Peyer's patch (tissue), 4 donors: ENCODE results near the gene CAPS. TPM values are rescaled to one million over a fixed set of nuclear protein-coding genes. Genes with fewer than 3 reads are reported as not detected.

Source experiments
- DNase-seq, 3 donors: peaks; one replicate each; pipeline ENCODE4 v3.0.0-alpha.2; 2017 to 2019
- H3K27ac ChIP-seq, 4 donors: fragments of 200-600 bp; sonication (generic); one replicate each; pipeline ENCODE4 v1.5.1; 2016 to 2019
- H3K27me3 ChIP-seq, 2 donors: fragments of 200-600 bp; sonication (generic); one replicate each; pipeline ENCODE4 v1.5.1; 2019
- H3K36me3 ChIP-seq, 3 donors: fragments of 200-600 bp; sonication (generic); one replicate each; pipeline ENCODE4 v1.5.1; 2016 to 2019
- H3K4me1 ChIP-seq, 4 donors: fragments of 200-600 bp; sonication (generic); one replicate each; pipeline ENCODE4 v1.5.1; 2016 to 2019
- H3K4me3 ChIP-seq, 4 donors: fragments of 200-600 bp; sonication (generic); 1 replicate in 3 of 4; 2 replicates in 1 of 4; pipeline ENCODE4 v1.5.1; 2016 to 2019; ENCODE audit warnings: mild to moderate bottlenecking in 1 of 4
- H3K9me3 ChIP-seq, 4 donors: fragments of 200-600 bp; sonication (generic); one replicate each; pipeline ENCODE4 v1.5.1; 2016 to 2019; ENCODE audit warnings: mild to moderate bottlenecking in 1 of 4
- POLR2A ChIP-seq, 2 donors: fragments of 450-650 bp; IDR thresholded peaks; one replicate each; pipeline ENCODE4 v1.5.1; 2017; ENCODE audit warnings: antibody characterized with exemption in 2 of 2, mild to moderate bottlenecking in 2 of 2, moderate library complexity in 2 of 2
- total RNA-seq, 4 donors: library from RNA; depleted of rRNA; stranded (reverse); fragments of >200 nt; gene quantifications; one replicate each; pipeline ENCODE4 v1.1.0, GENCODE V29; 2016
- TF ChIP-seq, protein P1 (sequence below), 6 experiments: fragments of 450-650 bp in 4 of 6; fragments of 200-600 bp in 2 of 6; sonication (generic) in 1 of 6; IDR thresholded peaks; one replicate each; pipeline ENCODE4 v1.5.1; 2017 to 2019; ENCODE audit warnings: antibody characterized with exemption in 6 of 6, mild to moderate bottlenecking in 3 of 6, moderate library complexity in 1 of 6

CAPS gene
- total RNA-seq, 4 donors from 2014 or later: 9.5 to 44.6 (median 24.4) TPM

DNA sequence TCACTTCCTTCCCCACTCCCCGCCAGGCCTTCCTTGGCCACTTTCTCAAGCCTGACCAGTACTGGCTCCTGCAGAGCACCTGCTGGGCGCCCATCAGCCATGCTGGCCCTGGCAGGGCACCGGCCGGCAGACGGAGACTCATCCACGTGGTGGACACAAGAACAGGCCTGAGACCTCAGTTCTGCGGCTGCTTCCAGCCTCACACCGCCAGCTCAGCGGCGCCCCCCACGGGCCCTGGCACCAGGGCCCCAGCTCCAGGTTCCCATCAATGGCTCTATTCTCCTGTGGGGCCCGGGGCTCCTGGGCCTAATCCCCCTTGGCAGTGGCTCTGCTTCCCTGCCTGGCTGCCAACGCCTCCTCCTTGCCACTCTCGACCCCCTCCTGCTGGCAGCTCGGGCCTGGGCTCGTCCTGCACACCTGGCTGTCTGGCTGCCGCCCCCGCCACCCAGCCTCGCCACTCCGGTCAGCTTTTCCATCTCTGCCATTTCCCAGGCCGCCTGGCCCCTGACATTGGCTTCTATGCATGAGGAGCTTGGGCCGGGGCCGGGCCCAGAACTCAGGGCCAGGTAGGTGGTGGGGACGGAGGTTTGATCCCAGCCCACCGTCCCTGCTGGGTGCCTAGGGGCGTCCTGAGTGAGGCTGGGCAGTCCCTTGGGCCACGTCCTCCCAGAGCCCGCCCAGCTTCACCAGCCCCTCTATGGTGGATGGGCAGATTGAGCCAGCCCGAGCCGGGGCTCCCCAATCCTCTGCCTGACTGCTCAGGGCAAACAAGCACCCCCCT is 16.7 kb upstream of the CAPS start:
- no peaks in the 10 kb centered on the region for H3K27me3 ChIP-seq
- H3K4me1 ChIP-seq: peaks cover 0 to 12% (median 0%) of the 10 kb centered on the region in 4 donors
- DNase-seq: no peak
- H3K27ac ChIP-seq: no peak overlapping the region
- peaks cover 0 to 38% (median 0%) of the 10 kb centered on the region in 3 donors for H3K36me3 ChIP-seq
- no peaks in the 10 kb centered on the region for H3K9me3 ChIP-seq
- no peak overlapping the region for H3K4me3 ChIP-seq
- TF ChIP-seq, protein P1, sequence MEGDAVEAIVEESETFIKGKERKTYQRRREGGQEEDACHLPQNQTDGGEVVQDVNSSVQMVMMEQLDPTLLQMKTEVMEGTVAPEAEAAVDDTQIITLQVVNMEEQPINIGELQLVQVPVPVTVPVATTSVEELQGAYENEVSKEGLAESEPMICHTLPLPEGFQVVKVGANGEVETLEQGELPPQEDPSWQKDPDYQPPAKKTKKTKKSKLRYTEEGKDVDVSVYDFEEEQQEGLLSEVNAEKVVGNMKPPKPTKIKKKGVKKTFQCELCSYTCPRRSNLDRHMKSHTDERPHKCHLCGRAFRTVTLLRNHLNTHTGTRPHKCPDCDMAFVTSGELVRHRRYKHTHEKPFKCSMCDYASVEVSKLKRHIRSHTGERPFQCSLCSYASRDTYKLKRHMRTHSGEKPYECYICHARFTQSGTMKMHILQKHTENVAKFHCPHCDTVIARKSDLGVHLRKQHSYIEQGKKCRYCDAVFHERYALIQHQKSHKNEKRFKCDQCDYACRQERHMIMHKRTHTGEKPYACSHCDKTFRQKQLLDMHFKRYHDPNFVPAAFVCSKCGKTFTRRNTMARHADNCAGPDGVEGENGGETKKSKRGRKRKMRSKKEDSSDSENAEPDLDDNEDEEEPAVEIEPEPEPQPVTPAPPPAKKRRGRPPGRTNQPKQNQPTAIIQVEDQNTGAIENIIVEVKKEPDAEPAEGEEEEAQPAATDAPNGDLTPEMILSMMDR (IDR thresholded peaks at IDR 0.05): no peak
- no peak for TF ChIP-seq POLR2A (IDR thresholded peaks at IDR 0.05)

DNA sequence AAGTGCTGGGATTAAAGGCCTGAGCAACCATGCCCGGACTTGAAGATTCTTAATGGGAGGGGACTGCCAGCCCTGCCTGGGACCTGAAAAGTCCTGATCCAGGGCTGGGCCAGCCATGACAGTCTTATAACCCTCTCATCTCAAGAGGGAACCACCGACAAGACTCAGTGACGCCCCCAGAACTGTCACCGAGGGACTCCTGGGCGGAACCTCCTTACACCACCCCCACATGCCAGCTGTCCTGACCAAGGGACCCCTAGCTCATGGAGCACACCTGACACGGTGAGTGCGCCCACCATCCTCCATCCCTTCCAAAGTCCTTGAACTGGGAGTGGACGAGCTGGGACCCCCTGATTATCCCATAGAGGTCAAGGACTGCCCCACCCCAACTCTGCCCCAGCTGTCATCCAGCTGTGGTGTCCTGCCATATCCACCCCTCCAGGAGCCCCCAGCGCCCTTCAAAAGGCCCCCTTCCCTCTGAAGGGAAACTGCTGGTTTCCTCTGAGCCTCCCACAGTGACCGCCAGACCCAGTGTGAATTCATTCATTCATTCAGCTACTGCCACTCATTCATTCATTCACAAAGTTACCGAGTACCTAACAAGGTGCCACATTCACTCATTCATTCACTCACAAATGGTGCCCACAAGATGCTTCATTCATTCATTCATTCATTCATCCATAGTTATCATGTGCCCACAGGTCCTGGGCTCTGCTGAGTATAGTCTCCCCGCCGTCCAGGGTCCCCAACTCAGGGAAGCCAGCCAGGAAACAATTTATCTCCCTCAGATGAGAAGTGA is 14.1 kb upstream of the CAPS start:
- H3K27me3 ChIP-seq: no peaks in the 10 kb centered on the region
- no peak overlapping the region for H3K4me3 ChIP-seq
- H3K4me1 ChIP-seq: peaks cover 0 to 15% (median 0%) of the 10 kb centered on the region in 4 donors
- peaks cover 0 to 33% (median 0%) of the 10 kb centered on the region in 3 donors for H3K36me3 ChIP-seq
- H3K27ac ChIP-seq: no peak overlapping the region
- no peak for TF ChIP-seq POLR2A (IDR thresholded peaks at IDR 0.05)
- TF ChIP-seq, protein P1 (IDR thresholded peaks at IDR 0.05): no peak
- no peaks in the 10 kb centered on the region for H3K9me3 ChIP-seq
- no peak for DNase-seq

DNA sequence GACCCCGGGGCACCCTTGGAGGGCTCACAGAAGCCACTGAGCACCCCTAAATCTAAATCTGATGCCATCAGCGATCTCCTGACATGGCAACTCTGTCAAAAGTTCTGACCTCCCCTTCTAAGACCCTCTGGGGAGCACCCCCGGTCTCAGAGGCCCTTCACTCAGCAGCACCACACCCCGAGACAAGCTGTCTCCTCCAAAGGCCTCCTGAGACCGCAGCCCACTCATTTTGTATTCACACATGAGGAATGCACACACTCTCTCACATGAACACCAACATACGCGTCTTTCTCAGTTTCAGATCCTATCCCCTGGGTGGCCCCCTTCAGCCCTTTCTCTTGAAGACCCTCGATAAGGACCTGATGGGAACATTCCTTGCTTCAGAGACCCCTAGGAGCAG is 13.1 kb upstream of the CAPS start:
- Histone ChIP-seq H3K9me3 (no peaks in the 10 kb centered on the region), H3K4me1 (peaks cover 0 to 24% (median 8%) of the 10 kb centered on the region in 4 donors), H3K36me3 (peaks cover 0 to 24% (median 0%) of the 10 kb centered on the region in 3 donors), H3K4me3 (no peak overlapping the region), H3K27me3 (no peaks in the 10 kb centered on the region), H3K27ac (no peak overlapping the region)
- no peak for TF ChIP-seq POLR2A (IDR thresholded peaks at IDR 0.05)
- TF ChIP-seq, protein P1 (IDR thresholded peaks at IDR 0.05): no peak
- DNase-seq: no peak

DNA sequence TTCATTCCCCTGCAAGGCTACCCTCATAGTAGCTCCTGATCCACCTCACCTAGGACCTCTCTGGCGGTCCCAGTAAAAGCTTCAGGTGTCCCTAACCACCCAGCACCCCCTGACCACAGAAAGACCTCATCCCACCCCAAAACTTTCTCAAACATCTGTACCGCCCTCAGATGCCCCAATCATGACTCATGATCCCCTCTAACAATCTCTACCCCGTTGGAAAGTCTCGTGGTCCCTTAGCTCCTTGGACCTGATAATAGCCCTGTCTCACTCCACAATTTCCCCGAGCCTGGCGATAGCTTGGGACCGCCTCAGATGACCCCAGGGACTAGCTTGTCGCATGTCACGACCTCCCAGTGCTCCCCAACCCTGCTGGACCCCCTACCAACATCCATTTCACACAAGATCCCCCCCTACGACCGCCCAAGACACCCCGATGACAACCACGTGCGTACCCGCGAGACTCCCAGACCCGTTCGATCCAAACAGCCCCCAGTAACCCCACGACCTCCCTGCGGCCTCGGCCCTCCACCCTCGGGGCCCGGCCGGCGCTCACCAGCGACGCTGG is 10.9 kb upstream of the CAPS start:
- no peaks in the 10 kb centered on the region for H3K9me3 ChIP-seq
- peaks cover 0 to 26% (median 9%) of the 10 kb centered on the region in 4 donors for H3K4me1 ChIP-seq
- H3K36me3 ChIP-seq: peaks cover 0 to 9% (median 0%) of the 10 kb centered on the region in 3 donors
- H3K4me3 ChIP-seq: peak overlapping the region; percentile 69 to 89 (median 79)
- no peak for DNase-seq
- H3K27ac ChIP-seq: peak overlapping the region; percentile 85 to 91 (median 90)
- no peaks in the 10 kb centered on the region for H3K27me3 ChIP-seq
- TF ChIP-seq, protein P1 (IDR thresholded peaks at IDR 0.05): no peak
- TF ChIP-seq POLR2A (IDR thresholded peaks at IDR 0.05): no peak

DNA sequence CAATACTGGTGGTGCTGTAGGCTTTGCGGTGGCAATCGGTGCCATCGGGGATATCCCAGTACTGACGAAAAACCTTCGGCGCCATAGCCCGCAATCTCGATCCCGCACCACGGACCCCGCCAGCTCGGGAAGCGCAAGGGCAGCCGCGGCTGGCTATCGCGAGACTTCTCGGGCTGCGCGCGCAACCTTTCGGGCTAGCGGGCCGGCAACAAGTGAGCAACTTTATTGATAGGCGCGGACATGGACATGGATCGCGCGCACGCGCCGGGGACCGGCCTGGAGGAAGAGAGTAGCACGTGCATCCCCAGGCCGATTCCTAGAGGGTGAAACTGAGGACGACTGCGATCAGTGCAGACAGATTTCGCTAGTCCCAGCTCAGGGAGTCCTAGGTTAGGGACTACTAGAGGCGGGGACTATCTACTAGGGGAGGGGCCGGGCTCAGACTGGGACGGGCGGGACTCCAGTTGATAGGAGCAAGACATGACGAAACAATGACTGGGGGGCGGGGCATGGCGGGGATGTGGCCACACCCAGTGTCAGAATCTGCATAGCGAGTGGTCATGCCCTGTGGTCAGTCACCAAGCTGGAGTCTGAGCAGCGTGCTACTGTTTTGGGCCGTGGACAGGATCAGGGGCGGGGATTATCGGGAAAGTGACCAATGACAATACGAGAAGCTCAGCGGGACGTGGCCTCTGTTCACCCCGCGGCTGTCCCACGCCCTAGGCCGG is 10.3 kb upstream of the CAPS start, which contains the start of gene NDUFA11:
Gene NDUFA11, minus strand, starts transcription at position 167 of the 728 bp plus-strand sequence. Its CDS starts 82 bp downstream, at position 85.
- H3K9me3 ChIP-seq: no peaks in the 10 kb centered on the region
- H3K27ac ChIP-seq: peak within 1 kb of the TSS; percentile 85 to 91 (median 90)
- peaks cover 0 to 10% (median 0%) of the 10 kb centered on the region in 3 donors for H3K36me3 ChIP-seq
- H3K4me1 ChIP-seq: peaks cover 0 to 26% (median 9%) of the 10 kb centered on the region in 4 donors
- H3K27me3 ChIP-seq: no peaks in the 10 kb centered on the region
- peak within 1 kb of the TSS; percentile 75 to 89 (median 86) for H3K4me3 ChIP-seq
- TF ChIP-seq, protein P1 (IDR thresholded peaks at IDR 0.05): peak in 1 of 6 experiments; percentile 20
- peak; percentile 33 to 68 for TF ChIP-seq POLR2A (IDR thresholded peaks at IDR 0.05)
- DNase-seq: peak; percentile 99
